Ectodermal cell (in vitro differentiated cells): ENCODE measurements around the gene SLC2A4.
A peak's percentile ranks its signal among the peaks of the same experiment; 100 is the strongest.

Source experiments
- H3K27ac ChIP-seq: 2 replicates; pipeline ENCODE4 v1.7.0; 2013; ENCODE audit warnings: mild to moderate bottlenecking, low read depth, low read length; ENCODE audit not compliant: insufficient read depth, poor library complexity, severe bottlenecking
- H3K27me3 ChIP-seq: 2 replicates; pipeline ENCODE4 v1.7.0; 2013; ENCODE audit warnings: mild to moderate bottlenecking, low read length; ENCODE audit not compliant: insufficient read depth, control insufficient read depth, poor library complexity, severe bottlenecking
- H3K36me3 ChIP-seq: one replicate; pipeline ENCODE4 v1.7.0; 2013; ENCODE audit warnings: low read length; ENCODE audit not compliant: control insufficient read depth, insufficient read depth
- H3K4me1 ChIP-seq: one replicate; pipeline ENCODE4 v1.7.0; 2013; ENCODE audit warnings: low read length; ENCODE audit not compliant: control insufficient read depth, insufficient read depth
- H3K4me3 ChIP-seq: 2 replicates; pipeline ENCODE4 v1.7.0; 2013; ENCODE audit warnings: low read depth, low read length, control low read depth; ENCODE audit not compliant: insufficient read depth
- H3K9me3 ChIP-seq: 2 replicates; pipeline ENCODE4 v1.7.0; 2013; ENCODE audit warnings: mild to moderate bottlenecking, low read length, moderate library complexity; ENCODE audit not compliant: control insufficient read depth
- WGBS, 2 experiments: methylation state at CpG; one replicate each; pipeline ENCODE4 v1.1.7; 2013; ENCODE audit warnings: missing lambda C conversion rate in 2 of 2; 5-methylcytosine and 5-hydroxymethylcytosine counted together

Gene SLC2A4

GRCh38 chr17:7279448-7279847 is 2.1 kb upstream of the SLC2A4 start:
- 91 to 92% methylated on average over 7 to 8 of the region's 8 CpGs for WGBS, 2 experiments
- no peak overlapping the region for H3K4me3 ChIP-seq
- H3K27ac ChIP-seq, result no peak overlapping the region
- H3K27me3 ChIP-seq, result peaks cover 30% of the 10 kb centered on the region
- no peaks in the 10 kb centered on the region for H3K4me1 ChIP-seq
- H3K36me3 ChIP-seq, result no peaks in the 10 kb centered on the region
- H3K9me3 ChIP-seq, result no peaks in the 10 kb centered on the region

- 1% methylated on average over 29 of the region's 29 CpGs for WGBS, 2 experiments
- Histone ChIP-seq H3K36me3 (no peaks in the 10 kb centered on the region), H3K9me3 (no peaks in the 10 kb centered on the region), H3K27ac (no peak overlapping the region), H3K4me3 (peak overlapping the region; percentile 56), H3K4me1 (no peaks in the 10 kb centered on the region), H3K27me3 (peaks cover 30% of the 10 kb centered on the region)
These were observed 922 bp upstream of the SLC2A4 start for GRCh38 chr17:7280519-7281073.

GRCh38 chr17:7281953-7282751 is 634 bp downstream of the SLC2A4 start:
- H3K27me3 ChIP-seq, result peaks cover 30% of the 10 kb centered on the region
- WGBS, 2 experiments, result 2% methylated on average over 40 to 43 of the region's 43 CpGs

GRCh38 chr17:7282752-7283321 is 1.3 kb downstream of the SLC2A4 start:
- no peaks in the 10 kb centered on the region for H3K36me3 ChIP-seq
- H3K4me3 ChIP-seq, result peak overlapping the region; percentile 56

More at GRCh38 chr17:7281953-7282751, 634 bp downstream of the SLC2A4 start:
- Histone ChIP-seq H3K9me3 (no peaks in the 10 kb centered on the region), H3K4me3 (peak overlapping the region; percentile 56), H3K27ac (no peak overlapping the region), H3K4me1 (no peaks in the 10 kb centered on the region), H3K36me3 (no peaks in the 10 kb centered on the region)

GRCh38 chr17:7283471-7284216 is 2.1 kb downstream of the SLC2A4 start:
- Histone ChIP-seq H3K4me3 (no peak overlapping the region), H3K4me1 (no peaks in the 10 kb centered on the region), H3K9me3 (no peaks in the 10 kb centered on the region), H3K27ac (no peak overlapping the region), H3K27me3 (peaks cover 30% of the 10 kb centered on the region), H3K36me3 (no peaks in the 10 kb centered on the region)
- WGBS, 2 experiments, result 92 to 93% methylated on average over 18 of the region's 18 CpGs

More at GRCh38 chr17:7282752-7283321, 1.3 kb downstream of the SLC2A4 start:
- Histone ChIP-seq H3K9me3 (no peaks in the 10 kb centered on the region), H3K4me1 (no peaks in the 10 kb centered on the region), H3K27ac (no peak overlapping the region), H3K27me3 (peaks cover 30% of the 10 kb centered on the region)
- 74 to 80% methylated on average over 6 of the region's 6 CpGs for WGBS, 2 experiments

- Histone ChIP-seq H3K4me1 (peaks cover 8% of the 10 kb centered on the region), H3K9me3 (no peaks in the 10 kb centered on the region), H3K36me3 (no peaks in the 10 kb centered on the region), H3K27me3 (peaks cover 30% of the 10 kb centered on the region), H3K27ac (no peak overlapping the region), H3K4me3 (no peak overlapping the region)
- 93% methylated on average over 16 of the region's 16 CpGs for WGBS, 2 experiments
These were observed 3.4 kb downstream of the SLC2A4 start for GRCh38 chr17:7284911-7285310.

- Histone ChIP-seq H3K27ac (no peak overlapping the region), H3K4me3 (no peak overlapping the region), H3K36me3 (no peaks in the 10 kb centered on the region), H3K4me1 (peaks cover 8% of the 10 kb centered on the region), H3K27me3 (peaks cover 30% of the 10 kb centered on the region), H3K9me3 (no peaks in the 10 kb centered on the region)
- WGBS, 2 experiments, result 93 to 94% methylated on average over 12 of the region's 12 CpGs
These were observed 4.2 kb downstream of the SLC2A4 start for GRCh38 chr17:7285679-7286078.

- Histone ChIP-seq H3K4me3 (no peak overlapping the region), H3K9me3 (no peaks in the 10 kb centered on the region), H3K36me3 (no peaks in the 10 kb centered on the region), H3K27ac (no peak overlapping the region), H3K27me3 (peaks cover 28% of the 10 kb centered on the region), H3K4me1 (peaks cover 26% of the 10 kb centered on the region)
- 83 to 87% methylated on average over 18 of the region's 18 CpGs for WGBS, 2 experiments
These were observed 7.9 kb downstream of the SLC2A4 start for GRCh38 chr17:7289256-7290032.

GRCh38 chr17:7290166-7290565 is 8.6 kb downstream of the SLC2A4 start:
- no peak overlapping the region for H3K27ac ChIP-seq
- peaks cover 26% of the 10 kb centered on the region for H3K4me1 ChIP-seq
- H3K27me3 ChIP-seq, result peaks cover 36% of the 10 kb centered on the region
- WGBS, 2 experiments, result 94 to 97% methylated on average over 19 of the region's 19 CpGs
- no peaks in the 10 kb centered on the region for H3K36me3 ChIP-seq
- no peaks in the 10 kb centered on the region for H3K9me3 ChIP-seq
- no peak overlapping the region for H3K4me3 ChIP-seq
